GM13976 (cell line): ENCODE measurements around the gene SLC46A2.

ENCODE experiments used
- DNase-seq: peaks from one replicate; pipeline ENCODE4 v3.0.0; 2012; ENCODE audit warnings: low spot score
- CTCF ChIP-seq: IDR thresholded peaks from 2 replicates; pipeline ENCODE4 v1.5.1; 2012; ENCODE audit warnings: borderline replicate concordance, mild to moderate bottlenecking; ENCODE audit not compliant: insufficient read depth; ENCODE audit errors: extremely low read depth, missing control alignments, control extremely low read depth
- in situ Hi-C: fragments of 300-500 bp; cut with MboI; formaldehyde crosslinking; loops from one replicate; pipeline ENCODE4 v1.12.0; 2022; ENCODE audit warnings: low sequenced_read_pairs, mixed read lengths, inconsistent platforms; ENCODE audit not compliant: unreplicated experiment

The SLC46A2 gene

GRCh38 chr9:112890106-112891081 is at the start of gene SLC46A2:
Gene SLC46A2, minus strand, starts transcription at chr9:112890876. Its CDS starts 195 bp downstream, at chr9:112890681.
- in situ Hi-C loops = no loop called here
- DNase-seq = no peak
- TF ChIP-seq CTCF = no peak

- in situ Hi-C loops = no loop called here
- no peak for TF ChIP-seq CTCF
- no peak for DNase-seq
Measured at GRCh38 chr9:112939418-112939817, 48.7 kb upstream of the SLC46A2 start.

- in situ Hi-C loops = no loop called here
- no peak for DNase-seq
- no peak for TF ChIP-seq CTCF
Measured at GRCh38 chr9:112933696-112934095, 43.0 kb upstream of the SLC46A2 start.

GRCh38 chr9:112925058-112925641 is 34.5 kb upstream of the SLC46A2 start:
- TF ChIP-seq CTCF = peak; percentile 11
- no peak for DNase-seq
- in situ Hi-C loops = no loop called here

- in situ Hi-C loops = no loop called here
- TF ChIP-seq CTCF = peak; percentile 34
- DNase-seq = no peak
Measured at GRCh38 chr9:112921549-112921948, 30.9 kb upstream of the SLC46A2 start.

- no peak for DNase-seq
- in situ Hi-C loops = no loop called here
- TF ChIP-seq CTCF = no peak
Measured at GRCh38 chr9:112917987-112918362, 27.3 kb upstream of the SLC46A2 start.
